22Rv1 (cell line): ENCODE results near the gene JPT2.

Experiments
- ZFX ChIP-seq: fragments of 450-650 bp; IDR thresholded peaks from 2 replicates; pipeline ENCODE4 v1.6.1; 2017; ENCODE audit warnings: antibody characterized with exemption, borderline replicate concordance
- TF ChIP-seq, protein P1 (sequence below): fragments of 450-650 bp; IDR thresholded peaks from 2 replicates; pipeline ENCODE4 v1.5.1; 2017; ENCODE audit warnings: mild to moderate bottlenecking

DNA sequence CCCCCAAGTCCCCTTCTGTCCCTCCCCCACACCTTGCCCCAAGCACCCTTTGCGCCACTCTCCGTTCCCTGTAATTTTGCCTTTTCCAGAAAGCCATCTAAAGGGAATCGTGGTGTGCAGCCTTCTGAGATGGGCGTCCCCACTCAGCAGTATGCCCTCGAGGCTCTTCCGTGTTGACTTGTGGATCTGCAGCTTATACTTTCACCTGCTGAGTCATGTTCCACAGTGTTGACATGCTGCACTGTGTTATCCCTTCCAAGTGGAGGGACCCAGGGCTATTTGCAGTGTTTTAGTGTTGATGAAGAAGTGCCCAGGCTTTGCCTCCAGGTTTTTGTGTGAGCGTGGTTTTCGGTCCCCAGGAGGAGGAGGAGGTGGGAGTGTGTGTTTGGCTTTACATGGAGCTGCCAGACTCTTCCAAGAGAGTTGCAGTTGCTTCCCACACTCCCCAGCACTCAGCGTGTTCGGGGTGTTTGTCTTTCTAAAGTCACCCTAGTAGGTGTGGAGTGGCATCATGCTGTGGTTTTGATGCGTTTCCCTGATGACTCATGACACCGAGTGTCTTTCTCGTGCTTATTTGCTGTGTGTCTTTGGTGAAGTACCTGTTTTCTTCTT lies 32.1 kb upstream of the JPT2 start:
- TF ChIP-seq, protein P1, sequence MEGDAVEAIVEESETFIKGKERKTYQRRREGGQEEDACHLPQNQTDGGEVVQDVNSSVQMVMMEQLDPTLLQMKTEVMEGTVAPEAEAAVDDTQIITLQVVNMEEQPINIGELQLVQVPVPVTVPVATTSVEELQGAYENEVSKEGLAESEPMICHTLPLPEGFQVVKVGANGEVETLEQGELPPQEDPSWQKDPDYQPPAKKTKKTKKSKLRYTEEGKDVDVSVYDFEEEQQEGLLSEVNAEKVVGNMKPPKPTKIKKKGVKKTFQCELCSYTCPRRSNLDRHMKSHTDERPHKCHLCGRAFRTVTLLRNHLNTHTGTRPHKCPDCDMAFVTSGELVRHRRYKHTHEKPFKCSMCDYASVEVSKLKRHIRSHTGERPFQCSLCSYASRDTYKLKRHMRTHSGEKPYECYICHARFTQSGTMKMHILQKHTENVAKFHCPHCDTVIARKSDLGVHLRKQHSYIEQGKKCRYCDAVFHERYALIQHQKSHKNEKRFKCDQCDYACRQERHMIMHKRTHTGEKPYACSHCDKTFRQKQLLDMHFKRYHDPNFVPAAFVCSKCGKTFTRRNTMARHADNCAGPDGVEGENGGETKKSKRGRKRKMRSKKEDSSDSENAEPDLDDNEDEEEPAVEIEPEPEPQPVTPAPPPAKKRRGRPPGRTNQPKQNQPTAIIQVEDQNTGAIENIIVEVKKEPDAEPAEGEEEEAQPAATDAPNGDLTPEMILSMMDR = no peak
- TF ChIP-seq ZFX = no peak
